Hepatocyte (in vitro differentiated cells): Measurements from ENCODE around the gene CYS1. TPM values are rescaled to one million over a fixed set of nuclear protein-coding genes. Genes with fewer than 3 reads are reported as not detected.
A peak's percentile ranks its signal among the peaks of the same experiment; 100 is the strongest.

Experiments used
- DNase-seq: peaks from one replicate; pipeline ENCODE4 v3.0.0-alpha.2; 2016; ENCODE audit warnings: low spot score
- H2AFZ ChIP-seq: fragments of 200-600 bp; sonication (generic); 2 replicates; pipeline ENCODE4 v1.6.0; 2016; ENCODE audit warnings: antibody characterized with exemption, mild to moderate bottlenecking
- H3K27ac ChIP-seq: fragments of 200-600 bp; sonication (generic); 2 replicates; pipeline ENCODE4 v1.5.1; 2016; ENCODE audit warnings: mild to moderate bottlenecking
- H3K27me3 ChIP-seq: fragments of 200-600 bp; sonication (generic); 2 replicates; pipeline ENCODE4 v1.6.1; 2016
- H3K36me3 ChIP-seq: fragments of 200-600 bp; sonication (generic); replicated peaks from 2 replicates; pipeline ENCODE4 v1.5.1; 2016; ENCODE audit warnings: low read depth; ENCODE audit not compliant: insufficient read depth
- H3K4me1 ChIP-seq: fragments of 200-600 bp; sonication (generic); 2 replicates; pipeline ENCODE4 v1.5.1; 2016; ENCODE audit warnings: mild to moderate bottlenecking, moderate library complexity; ENCODE audit not compliant: insufficient read depth
- H3K4me2 ChIP-seq: fragments of 200-600 bp; sonication (generic); 2 replicates; pipeline ENCODE4 v1.6.0; 2016
- H3K4me3 ChIP-seq: fragments of 200-600 bp; sonication (generic); 2 replicates; pipeline ENCODE4 v1.5.1; 2016; ENCODE audit warnings: mild to moderate bottlenecking
- H3K79me2 ChIP-seq: fragments of 200-600 bp; sonication (generic); 2 replicates; pipeline ENCODE4 v1.6.0; 2017; ENCODE audit warnings: mild to moderate bottlenecking
- H3K9me2 ChIP-seq: fragments of 200-600 bp; sonication (generic); replicated peaks from 2 replicates; pipeline ENCODE4 v1.6.0; 2017; ENCODE audit warnings: mild to moderate bottlenecking; ENCODE audit not compliant: insufficient read depth
- H3K9me3 ChIP-seq: fragments of 200-600 bp; sonication (generic); 2 replicates; pipeline ENCODE4 v1.5.1; 2016; ENCODE audit warnings: low read depth, mild to moderate bottlenecking
- H4K20me1 ChIP-seq: fragments of 200-600 bp; sonication (generic); 2 replicates; pipeline ENCODE4 v1.6.0; 2016; ENCODE audit warnings: mild to moderate bottlenecking; ENCODE audit not compliant: insufficient read depth, poor library complexity, severe bottlenecking
- EZH2 ChIP-seq: fragments of 200-600 bp; sonication (generic); IDR thresholded peaks from 2 replicates; pipeline ENCODE4 v1.6.1; 2016; ENCODE audit warnings: antibody characterized with exemption, mild to moderate bottlenecking, borderline replicate concordance
- EZH2phosphoT487 ChIP-seq: fragments of 200-600 bp; sonication (generic); IDR thresholded peaks from one replicate; pipeline ENCODE4 v1.6.1; 2018; ENCODE audit warnings: antibody characterized with exemption, mild to moderate bottlenecking, low read depth, moderate library complexity; ENCODE audit not compliant: unreplicated experiment, severe bottlenecking
- WGBS: methylation state at CpG from one replicate; pipeline ENCODE4 v1.1.6; 2016; ENCODE audit warnings: low lambda C conversion rate; ENCODE audit errors: missing lambda C conversion rate; 5-methylcytosine and 5-hydroxymethylcytosine counted together
- polyA plus RNA-seq: library from polyadenylated mRNA; unstranded; fragments of >200 nt; fragmentation: Nextera tagmentation; extraction: Ambion mirVana; gene quantifications from 2 replicates; pipeline ENCODE4 v1.2.1, GENCODE V29; 2016
- total RNA-seq: library from RNA; depleted of rRNA; stranded (reverse); fragments of >200 nt; gene quantifications from 2 replicates; pipeline ENCODE4 v1.2.3, GENCODE V29; 2014
- TF ChIP-seq, protein P1 (sequence below): fragments of 200-600 bp; sonication (generic); IDR thresholded peaks from 2 replicates; pipeline ENCODE4 v1.5.1; 2016; ENCODE audit warnings: antibody characterized with exemption, mild to moderate bottlenecking; ENCODE audit not compliant: poor library complexity

The CYS1 gene
- total and polyA plus RNA-seq, 2 experiments from 2014 or later: 2.7 to 2.9 TPM

DNA sequence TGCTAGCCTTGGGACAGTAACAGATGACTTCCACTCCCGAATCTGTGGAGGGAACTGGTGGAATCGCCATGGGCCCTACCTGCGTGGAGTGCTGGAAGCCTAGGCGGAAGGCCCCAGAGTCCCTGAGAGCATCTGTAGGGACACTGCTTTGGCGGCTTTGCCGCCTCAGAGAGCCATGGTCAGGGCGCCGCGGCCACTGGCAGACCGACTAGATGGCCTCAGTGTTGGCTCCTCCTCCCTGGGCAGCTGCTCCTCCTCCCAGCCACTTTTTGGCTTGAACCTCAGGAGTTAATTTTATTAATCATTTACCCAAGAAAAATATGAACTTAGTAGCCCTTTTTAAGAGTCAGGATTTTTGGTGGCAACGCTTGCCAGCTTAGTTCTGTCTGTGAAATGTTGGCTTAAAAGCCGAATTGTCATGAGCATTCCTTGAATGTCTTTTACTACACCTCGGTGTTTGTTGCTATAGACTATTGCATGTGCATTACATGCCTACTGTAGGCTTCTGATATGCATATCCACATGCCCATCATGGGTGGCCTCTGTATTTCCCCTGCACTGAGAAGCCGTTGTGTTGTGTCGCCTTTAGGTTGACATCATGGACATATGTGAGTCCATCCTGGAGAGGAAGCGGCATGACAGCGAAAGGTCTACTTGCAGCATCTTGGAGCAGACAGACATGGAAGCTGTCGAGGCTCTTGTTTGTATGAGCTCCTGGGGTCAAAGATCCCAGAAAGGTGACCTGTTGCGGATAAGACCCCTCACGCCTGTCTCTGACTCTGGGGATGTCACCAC lies 34.5 kb downstream of the CYS1 start:
- Histone ChIP-seq H3K4me3 (no peak overlapping the region), H3K4me2 (no peak overlapping the region), H4K20me1 (peaks cover 4% of the 10 kb centered on the region), H3K9me2 (no peaks in the 10 kb centered on the region), H3K4me1 (peaks cover 14% of the 10 kb centered on the region), H3K27me3 (no peaks in the 10 kb centered on the region), H3K9me3 (no peaks in the 10 kb centered on the region), H3K27ac (no peak overlapping the region), H3K36me3 (no peaks in the 10 kb centered on the region), H3K79me2 (peaks cover 10% of the 10 kb centered on the region), H2AFZ (no peak overlapping the region)
- 92% methylated on average over 20 of the region's 20 CpGs for WGBS
- no peak for DNase-seq
- TF ChIP-seq EZH2: no peak
- TF ChIP-seq, protein P1, sequence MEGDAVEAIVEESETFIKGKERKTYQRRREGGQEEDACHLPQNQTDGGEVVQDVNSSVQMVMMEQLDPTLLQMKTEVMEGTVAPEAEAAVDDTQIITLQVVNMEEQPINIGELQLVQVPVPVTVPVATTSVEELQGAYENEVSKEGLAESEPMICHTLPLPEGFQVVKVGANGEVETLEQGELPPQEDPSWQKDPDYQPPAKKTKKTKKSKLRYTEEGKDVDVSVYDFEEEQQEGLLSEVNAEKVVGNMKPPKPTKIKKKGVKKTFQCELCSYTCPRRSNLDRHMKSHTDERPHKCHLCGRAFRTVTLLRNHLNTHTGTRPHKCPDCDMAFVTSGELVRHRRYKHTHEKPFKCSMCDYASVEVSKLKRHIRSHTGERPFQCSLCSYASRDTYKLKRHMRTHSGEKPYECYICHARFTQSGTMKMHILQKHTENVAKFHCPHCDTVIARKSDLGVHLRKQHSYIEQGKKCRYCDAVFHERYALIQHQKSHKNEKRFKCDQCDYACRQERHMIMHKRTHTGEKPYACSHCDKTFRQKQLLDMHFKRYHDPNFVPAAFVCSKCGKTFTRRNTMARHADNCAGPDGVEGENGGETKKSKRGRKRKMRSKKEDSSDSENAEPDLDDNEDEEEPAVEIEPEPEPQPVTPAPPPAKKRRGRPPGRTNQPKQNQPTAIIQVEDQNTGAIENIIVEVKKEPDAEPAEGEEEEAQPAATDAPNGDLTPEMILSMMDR: no peak
- no peak for TF ChIP-seq EZH2phosphoT487

DNA sequence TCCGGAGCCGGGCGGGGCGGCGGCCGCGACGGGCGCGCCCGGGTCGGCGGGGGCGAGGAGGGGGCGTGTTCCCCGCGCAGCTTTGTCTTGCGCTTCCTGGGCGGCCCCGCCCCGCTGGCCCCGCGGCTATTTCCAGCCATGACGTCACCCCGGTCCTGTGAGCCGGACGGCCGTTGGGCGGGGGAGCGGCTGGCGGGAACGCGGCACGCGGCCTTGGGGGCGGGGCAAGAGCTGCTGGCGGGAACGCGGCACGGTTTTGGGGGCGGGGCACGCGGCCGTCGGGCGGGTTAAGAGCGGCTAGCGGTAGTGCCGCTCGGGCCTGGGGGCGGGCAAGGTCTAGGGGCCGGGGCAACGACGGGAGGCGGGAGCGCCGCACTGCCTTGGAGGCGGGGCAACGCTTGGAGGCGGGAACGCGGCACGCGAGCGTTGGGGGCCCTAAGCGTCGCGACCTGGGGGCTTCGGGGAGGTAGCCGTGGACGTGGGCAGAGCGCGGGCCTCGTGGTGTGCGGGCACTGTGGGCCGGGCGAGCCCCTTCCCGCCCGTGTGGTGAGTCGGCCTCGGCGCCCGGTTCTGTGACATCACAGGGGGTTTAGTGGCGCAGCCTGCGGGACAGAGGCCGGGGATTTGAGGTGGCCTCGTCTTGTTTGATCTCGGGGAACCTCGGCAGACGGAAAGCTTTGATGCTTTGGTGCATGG lies 36.2 kb downstream of the CYS1 start:
- no peaks in the 10 kb centered on the region for H3K9me3 ChIP-seq
- H3K36me3 ChIP-seq: no peaks in the 10 kb centered on the region
- H3K4me2 ChIP-seq: peak overlapping the region; percentile 93
- peak overlapping the region; percentile 50 for H2AFZ ChIP-seq
- DNase-seq: peak; percentile 98
- peaks cover 14% of the 10 kb centered on the region for H3K4me1 ChIP-seq
- no peaks in the 10 kb centered on the region for H3K9me2 ChIP-seq
- peak overlapping the region; percentile 26 for H3K4me3 ChIP-seq
- TF ChIP-seq, protein P1: no peak
- TF ChIP-seq EZH2phosphoT487: no peak
- no peak for TF ChIP-seq EZH2
- H3K79me2 ChIP-seq: peaks cover 8% of the 10 kb centered on the region
- H3K27ac ChIP-seq: peak overlapping the region; percentile 97
- no peaks in the 10 kb centered on the region for H3K27me3 ChIP-seq
- H4K20me1 ChIP-seq: peaks cover 4% of the 10 kb centered on the region
- WGBS: 47% methylated on average over 28 of the region's 90 CpGs

DNA sequence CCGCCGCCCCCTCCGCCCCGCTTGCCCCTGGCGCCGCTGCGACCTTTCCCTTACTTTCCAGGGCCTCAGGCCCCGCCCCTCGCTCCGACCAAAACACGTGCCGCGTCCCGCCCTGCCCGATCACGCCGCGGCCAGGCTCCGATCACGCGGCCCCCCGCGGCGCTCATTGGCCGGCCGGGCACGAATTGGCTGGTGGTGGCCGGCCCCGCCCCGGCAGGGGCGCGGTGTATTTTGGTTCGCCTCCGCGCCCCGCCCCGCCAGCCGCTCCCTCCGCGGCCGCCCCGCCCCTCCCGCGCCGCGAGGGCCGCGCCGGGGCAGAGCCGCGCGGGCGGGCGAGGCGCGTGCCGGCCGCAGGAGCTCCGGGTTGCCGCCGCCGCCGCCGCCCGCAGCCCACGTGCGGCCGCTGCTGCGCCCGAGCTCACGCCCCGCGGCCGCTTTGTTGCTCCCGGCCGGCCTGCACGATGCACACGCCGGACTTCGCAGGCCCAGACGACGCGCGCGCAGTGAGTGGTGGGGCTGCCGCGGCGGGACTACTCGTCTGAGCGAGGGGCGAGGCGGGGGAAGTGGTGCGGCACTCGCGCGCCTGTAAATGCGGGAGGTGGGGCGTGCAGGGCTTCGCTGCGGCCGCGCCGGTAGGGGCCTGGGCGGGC lies 36.8 kb downstream of the CYS1 start, which contains the start of gene KLF11:
TSS of gene KLF11 (plus strand) at position 295 of the 650 bp plus-strand sequence. CDS start at position 462, 167 bp downstream.
- peak within 1 kb of the TSS; percentile 62 for H2AFZ ChIP-seq

More for the DNA sequence above, 36.8 kb downstream of the CYS1 start, which contains the start of gene KLF11:
- Histone ChIP-seq H3K79me2 (peaks cover 7% of the 10 kb centered on the region), H4K20me1 (peaks cover 4% of the 10 kb centered on the region), H3K9me3 (no peaks in the 10 kb centered on the region), H3K4me1 (peaks cover 14% of the 10 kb centered on the region), H3K9me2 (no peaks in the 10 kb centered on the region), H3K27ac (peak within 1 kb of the TSS; percentile 97), H3K36me3 (no peaks in the 10 kb centered on the region), H3K4me2 (peak within 1 kb of the TSS; percentile 93), H3K4me3 (peak within 1 kb of the TSS; percentile 58), H3K27me3 (no peaks in the 10 kb centered on the region)
- TF ChIP-seq, protein P1: no peak
- no peak for TF ChIP-seq EZH2
- no peak for TF ChIP-seq EZH2phosphoT487
- DNase-seq: peak; percentile 97
- under 1% methylated on average over 51 of the region's 104 CpGs for WGBS
